ENCODE results near the gene BCL2L13.
A peak's percentile ranks its signal among the peaks of the same experiment; 100 is the strongest.
"Not testable (repeated sequence)": the region's sequence is repeated elsewhere in the genome, so short reads cannot be mapped to it uniquely, and the experiment has no call there.

Gene BCL2L13

GRCh38 chr22:17634696-17635095 lies 3.9 kb upstream of the BCL2L13 start:
- TF ChIP-seq CTCF (IDR thresholded peaks at IDR 0.05; ENCODE audit: insufficient read depth, missing control alignments) = no peak
- no peak for FAIRE-seq
- no peak for DNase-seq (ENCODE audit: insufficient read length, low spot score)

GRCh38 chr22:17636850-17637249 lies 1.7 kb upstream of the BCL2L13 start:
- DNase-seq (ENCODE audit: insufficient read length, low spot score); FAIRE-seq: not testable (repeated sequence)

GRCh38 chr22:17637490-17638181 lies 921 bp upstream of the BCL2L13 start:
- DNase-seq (ENCODE audit: insufficient read length, low spot score) (no peak), FAIRE-seq (no peak)
- no peak for TF ChIP-seq CTCF (IDR thresholded peaks at IDR 0.05; ENCODE audit: insufficient read depth, missing control alignments)

- TF ChIP-seq CTCF (IDR thresholded peaks at IDR 0.05; ENCODE audit: insufficient read depth, missing control alignments) = no peak
- DNase-seq (ENCODE audit: insufficient read length, low spot score) (peak; percentile 35), FAIRE-seq (no peak)
Measured at GRCh38 chr22:17638182-17638431, 450 bp upstream of the BCL2L13 start.

- FAIRE-seq = no peak
- TF ChIP-seq CTCF (IDR thresholded peaks at IDR 0.05; ENCODE audit: insufficient read depth, missing control alignments) = no peak
Measured at GRCh38 chr22:17639247-17639741, 737 bp downstream of the BCL2L13 start.

GRCh38 chr22:17641269-17641668 lies 2.7 kb downstream of the BCL2L13 start:
- no peak for TF ChIP-seq CTCF (IDR thresholded peaks at IDR 0.05; ENCODE audit: insufficient read depth, missing control alignments)
- DNase-seq (ENCODE audit: insufficient read length, low spot score) (no peak), FAIRE-seq (no peak)

More at GRCh38 chr22:17639247-17639741, 737 bp downstream of the BCL2L13 start:
- no peak for DNase-seq (ENCODE audit: insufficient read length, low spot score)

- not testable (repeated sequence) for FAIRE-seq; DNase-seq (ENCODE audit: insufficient read length, low spot score)
Measured at GRCh38 chr22:17642357-17642756, 3.8 kb downstream of the BCL2L13 start.

GRCh38 chr22:17647452-17647851 lies 8.9 kb downstream of the BCL2L13 start:
- no peak for DNase-seq (ENCODE audit: insufficient read length, low spot score)
- FAIRE-seq = no peak
- TF ChIP-seq CTCF (IDR thresholded peaks at IDR 0.05; ENCODE audit: insufficient read depth, missing control alignments) = no peak
